NB4 (cell line): ENCODE measurements around the gene CTDP1.

Source experiments
- POLR2A ChIP-seq: IDR thresholded peaks from 2 replicates; pipeline ENCODE4 v1.6.1; 2011; ENCODE audit warnings: mild to moderate bottlenecking; ENCODE audit not compliant: insufficient read length; ENCODE audit errors: extremely low read depth
- TF ChIP-seq, protein P1 (sequence below): IDR thresholded peaks from one replicate; pipeline ENCODE4 v1.5.1; 2012; ENCODE audit warnings: low read depth, low read length

GRCh38 chr18:79718126-79718525 lies 38.5 kb downstream of the CTDP1 start:
- no peak for TF ChIP-seq POLR2A
- TF ChIP-seq, protein P1, sequence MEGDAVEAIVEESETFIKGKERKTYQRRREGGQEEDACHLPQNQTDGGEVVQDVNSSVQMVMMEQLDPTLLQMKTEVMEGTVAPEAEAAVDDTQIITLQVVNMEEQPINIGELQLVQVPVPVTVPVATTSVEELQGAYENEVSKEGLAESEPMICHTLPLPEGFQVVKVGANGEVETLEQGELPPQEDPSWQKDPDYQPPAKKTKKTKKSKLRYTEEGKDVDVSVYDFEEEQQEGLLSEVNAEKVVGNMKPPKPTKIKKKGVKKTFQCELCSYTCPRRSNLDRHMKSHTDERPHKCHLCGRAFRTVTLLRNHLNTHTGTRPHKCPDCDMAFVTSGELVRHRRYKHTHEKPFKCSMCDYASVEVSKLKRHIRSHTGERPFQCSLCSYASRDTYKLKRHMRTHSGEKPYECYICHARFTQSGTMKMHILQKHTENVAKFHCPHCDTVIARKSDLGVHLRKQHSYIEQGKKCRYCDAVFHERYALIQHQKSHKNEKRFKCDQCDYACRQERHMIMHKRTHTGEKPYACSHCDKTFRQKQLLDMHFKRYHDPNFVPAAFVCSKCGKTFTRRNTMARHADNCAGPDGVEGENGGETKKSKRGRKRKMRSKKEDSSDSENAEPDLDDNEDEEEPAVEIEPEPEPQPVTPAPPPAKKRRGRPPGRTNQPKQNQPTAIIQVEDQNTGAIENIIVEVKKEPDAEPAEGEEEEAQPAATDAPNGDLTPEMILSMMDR, result no peak
